Kidney (tissue), 14 donors: ENCODE results near the gene QDPR. TPM values are rescaled to one million over a fixed set of nuclear protein-coding genes. Genes with fewer than 3 reads are reported as not detected.

ENCODE experiments used
- DNase-seq, 5 donors: peaks; one replicate each; pipeline ENCODE4 v3.0.0-alpha.2; 2013 to 2020
- FAIRE-seq: peaks from 2 replicates; lab custom pipeline; 2012; peaks lifted over from hg19 to GRCh38; lab: Jason Lieb, UNC
- H3K27ac ChIP-seq, 2 donors: one replicate each; pipeline ENCODE4 v1.7.0; 2013; ENCODE audit warnings: low read depth in 2 of 2, low read length in 2 of 2, inconsistent platforms in 1 of 2
- H3K27me3 ChIP-seq: one replicate; pipeline ENCODE4 v1.7.1; 2013; ENCODE audit warnings: low read length, inconsistent platforms; ENCODE audit not compliant: control insufficient read depth, insufficient read depth
- H3K36me3 ChIP-seq, 3 donors: one replicate each; pipeline versions ENCODE4 v1.7.0 to v1.7.1; 2013; ENCODE audit warnings: low read length in 3 of 3, control low read depth in 1 of 3, inconsistent platforms in 1 of 3; ENCODE audit not compliant: insufficient read depth in 3 of 3, control insufficient read depth in 2 of 3
- H3K4me1 ChIP-seq, 3 donors: one replicate each; pipeline versions ENCODE4 v1.7.0 to v1.7.1; 2013; ENCODE audit warnings: low read length in 3 of 3, inconsistent platforms in 1 of 3, low read depth in 1 of 3; ENCODE audit not compliant: control insufficient read depth in 2 of 3, insufficient read depth in 2 of 3
- H3K4me3 ChIP-seq, 3 donors: one replicate each; pipeline versions ENCODE4 v1.7.0 to v1.8.1; 2013; ENCODE audit warnings: low read length in 3 of 3, control low read depth in 1 of 3, inconsistent platforms in 1 of 3
- H3K9ac ChIP-seq, 3 donors: one replicate each; pipeline versions ENCODE4 v1.7.0 to v1.7.1; 2013; ENCODE audit warnings: low read length in 3 of 3, control low read depth in 1 of 3, inconsistent platforms in 1 of 3
- H3K9me3 ChIP-seq, 3 donors: one replicate each; pipeline versions ENCODE4 v1.7.0 to v1.7.1; 2013; ENCODE audit warnings: low read length in 3 of 3, control low read depth in 1 of 3, inconsistent platforms in 1 of 3; ENCODE audit not compliant: control insufficient read depth in 2 of 3, insufficient read depth in 1 of 3
- intact Hi-C: fragments of 100-400 bp; cut with DNase I; formaldehyde crosslinking; loops from one replicate; pipeline ENCODE4 v1.11.1; 2022
- polyA plus RNA-seq: library from polyadenylated mRNA; stranded (reverse); fragments of 350-450 nt; fragmentation: Illumina TruSeq; extraction: RNeasy Lipid Tissue Mini Kit (QIAGEN cat#74804); gene quantifications from one replicate; pipeline ENCODE4 v1.2.3, GENCODE V29; 2014; ENCODE audit warnings: low read depth, low replicate concordance; ENCODE audit not compliant: insufficient read depth
- total RNA-seq: library from RNA; stranded (reverse); fragmentation: NEBNext Ultra II Directional; extraction: Animal tissue kit (Norgen Biotek cat#: 25700); gene quantifications from one replicate; pipeline ENCODE4 v1.2.1, GENCODE V29; 2021
- TF ChIP-seq, protein P1 (sequence below): IDR thresholded peaks from 3 replicates; pipeline ENCODE4 v1.5.1; 2012; ENCODE audit warnings: mild to moderate bottlenecking, moderate library complexity, borderline replicate concordance; ENCODE audit not compliant: insufficient read depth; ENCODE audit errors: extremely low read depth
- donor health status: control.
- donor health status: control.
- donor health status: control.
- donor health status: control.
- donor health status: control.
- donor health status: DM: yes; HTN: yes; CAD: no.
- donor health status: Normal renal cell carcinoma (clear cell type).

Gene QDPR
- total and polyA plus RNA-seq, 2 donors from 2014 or later, result 33.5 to 208 TPM

DNA sequence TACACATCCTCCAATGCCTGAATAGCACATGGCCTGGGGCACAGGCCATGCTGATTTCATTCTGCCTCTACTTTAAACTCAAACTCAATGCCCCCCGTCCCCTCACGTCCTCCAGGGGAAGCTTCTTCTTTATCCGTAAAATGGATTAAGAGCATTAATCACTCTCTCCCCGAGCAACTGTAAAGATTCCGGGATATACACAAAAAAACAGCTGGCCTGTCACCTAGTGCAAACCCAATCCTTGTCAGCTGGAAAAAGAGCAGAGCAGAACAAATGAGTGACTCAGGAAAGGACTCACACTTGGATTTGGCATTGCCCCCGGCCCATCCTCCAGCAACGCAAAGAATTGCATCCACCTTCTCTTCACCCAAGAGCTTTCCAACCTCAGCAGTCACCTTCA is 7.8 kb downstream of the QDPR start:
- intact Hi-C loops, result no loop called here
- H3K9me3 ChIP-seq, result no peaks in the 10 kb centered on the region
- TF ChIP-seq, protein P1, sequence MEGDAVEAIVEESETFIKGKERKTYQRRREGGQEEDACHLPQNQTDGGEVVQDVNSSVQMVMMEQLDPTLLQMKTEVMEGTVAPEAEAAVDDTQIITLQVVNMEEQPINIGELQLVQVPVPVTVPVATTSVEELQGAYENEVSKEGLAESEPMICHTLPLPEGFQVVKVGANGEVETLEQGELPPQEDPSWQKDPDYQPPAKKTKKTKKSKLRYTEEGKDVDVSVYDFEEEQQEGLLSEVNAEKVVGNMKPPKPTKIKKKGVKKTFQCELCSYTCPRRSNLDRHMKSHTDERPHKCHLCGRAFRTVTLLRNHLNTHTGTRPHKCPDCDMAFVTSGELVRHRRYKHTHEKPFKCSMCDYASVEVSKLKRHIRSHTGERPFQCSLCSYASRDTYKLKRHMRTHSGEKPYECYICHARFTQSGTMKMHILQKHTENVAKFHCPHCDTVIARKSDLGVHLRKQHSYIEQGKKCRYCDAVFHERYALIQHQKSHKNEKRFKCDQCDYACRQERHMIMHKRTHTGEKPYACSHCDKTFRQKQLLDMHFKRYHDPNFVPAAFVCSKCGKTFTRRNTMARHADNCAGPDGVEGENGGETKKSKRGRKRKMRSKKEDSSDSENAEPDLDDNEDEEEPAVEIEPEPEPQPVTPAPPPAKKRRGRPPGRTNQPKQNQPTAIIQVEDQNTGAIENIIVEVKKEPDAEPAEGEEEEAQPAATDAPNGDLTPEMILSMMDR, result no peak
- H3K4me1 ChIP-seq, result no peaks in the 10 kb centered on the region
- H3K36me3 ChIP-seq, result peaks cover 4 to 28% (median 20%) of the 10 kb centered on the region in 3 donors
- H3K9ac ChIP-seq, result no peak overlapping the region
- H3K4me3 ChIP-seq, result no peak overlapping the region
- no peak overlapping the region for H3K27ac ChIP-seq
- DNase-seq (no peak), FAIRE-seq (no peak)
- no peaks in the 10 kb centered on the region for H3K27me3 ChIP-seq

DNA sequence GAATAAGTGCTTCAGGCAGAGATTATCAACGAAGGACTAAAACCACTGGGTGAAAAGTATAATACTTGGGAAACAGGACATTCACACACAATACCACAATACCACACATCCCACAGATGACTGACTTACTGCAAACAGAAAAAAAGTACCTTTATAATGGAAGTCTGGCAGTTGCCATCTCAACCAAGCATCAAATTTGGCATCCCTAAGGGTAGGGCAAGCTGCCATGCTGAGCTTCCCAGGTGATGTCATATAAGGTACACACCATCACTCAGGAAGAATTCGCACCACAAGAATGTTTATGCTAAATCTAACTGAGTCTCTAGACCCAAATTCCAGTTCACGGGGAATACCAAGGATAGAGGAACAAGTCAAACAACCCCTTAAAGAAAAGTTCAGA is 9.1 kb downstream of the QDPR start:
- FAIRE-seq, result no peak
- Histone ChIP-seq H3K36me3 (peaks cover 4 to 29% (median 22%) of the 10 kb centered on the region in 3 donors), H3K9ac (no peak overlapping the region), H3K27me3 (no peaks in the 10 kb centered on the region), H3K4me1 (no peaks in the 10 kb centered on the region), H3K9me3 (no peaks in the 10 kb centered on the region), H3K27ac (no peak overlapping the region), H3K4me3 (no peak overlapping the region)
- TF ChIP-seq, protein P1, result no peak
- DNase-seq, result no peak
- intact Hi-C loops, result no loop called here

DNA sequence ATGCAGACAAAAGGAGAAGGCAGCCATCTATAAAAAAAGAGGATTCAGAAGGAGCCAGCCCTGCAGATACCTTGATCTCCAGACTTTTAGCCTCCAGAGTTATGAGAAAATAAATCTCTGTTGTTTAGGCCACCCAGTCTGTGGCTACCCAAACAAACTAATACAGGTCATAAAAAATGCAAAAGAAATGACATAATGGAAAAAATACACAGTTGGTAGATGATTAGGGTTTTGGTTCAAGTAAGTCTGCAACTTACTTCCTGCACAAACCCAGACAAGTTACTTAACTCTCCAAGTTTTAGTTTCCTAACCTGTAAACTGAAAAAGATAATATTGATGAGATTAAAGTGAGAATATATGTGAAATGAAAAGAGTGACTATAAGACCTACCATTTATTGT is 11.3 kb downstream of the QDPR start:
- TF ChIP-seq, protein P1, result no peak
- no peak overlapping the region for H3K27ac ChIP-seq
- no peak for DNase-seq
- H3K9me3 ChIP-seq, result no peaks in the 10 kb centered on the region
- H3K36me3 ChIP-seq, result peaks cover 4 to 29% (median 18%) of the 10 kb centered on the region in 3 donors
- no peak for FAIRE-seq
- intact Hi-C loops, result no loop called here
- H3K4me1 ChIP-seq, result no peaks in the 10 kb centered on the region
- no peaks in the 10 kb centered on the region for H3K27me3 ChIP-seq
- no peak overlapping the region for H3K4me3 ChIP-seq
- H3K9ac ChIP-seq, result no peak overlapping the region
